Uterus (tissue), 2 donors: ENCODE results near the gene TRAPPC14.

Experiments
- CTCF ChIP-seq, 4 experiments: fragments of 200-600 bp in 2 of 4; fragments of 450-650 bp in 2 of 4; sonication (generic) in 2 of 4; IDR thresholded peaks; one replicate each; pipeline ENCODE4 v1.5.1; 2016 to 2019; ENCODE audit warnings: antibody characterized with exemption in 4 of 4, mild to moderate bottlenecking in 2 of 4, moderate library complexity in 1 of 4
- POLR2A ChIP-seq, 2 donors: fragments of 450-650 bp; IDR thresholded peaks; one replicate each; pipeline ENCODE4 v1.6.1; 2016; ENCODE audit warnings: antibody characterized with exemption in 2 of 2, mild to moderate bottlenecking in 1 of 2, moderate library complexity in 1 of 2

DNA sequence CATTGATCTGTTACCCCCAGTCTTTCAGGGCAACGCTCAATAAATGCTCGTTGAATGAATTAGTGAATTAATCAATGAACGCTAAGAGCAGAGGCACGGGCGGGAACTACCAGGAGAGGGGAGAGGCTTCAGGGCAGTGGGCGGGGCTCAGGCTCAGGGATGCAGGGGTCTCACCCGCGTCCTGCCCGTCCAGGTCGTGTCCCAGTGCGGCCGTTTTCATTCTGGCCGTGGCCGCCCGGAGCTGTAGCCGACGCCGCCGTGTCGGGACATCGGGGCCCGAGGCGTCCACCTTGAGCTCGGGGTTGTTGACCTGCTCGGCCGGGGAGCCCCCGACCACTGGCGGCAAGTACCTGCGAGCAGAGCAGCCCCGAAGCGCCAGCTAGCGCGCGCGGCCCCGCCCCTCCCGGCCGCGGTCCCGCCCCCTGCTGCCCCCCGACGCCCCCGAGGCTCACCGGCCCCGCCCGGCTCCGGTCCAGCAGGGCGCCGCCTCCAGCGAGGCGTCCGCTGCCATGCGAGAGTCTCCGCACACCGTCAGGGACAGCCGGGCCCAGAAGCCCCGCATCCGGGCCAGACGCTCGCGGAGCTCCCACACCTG is 12.7 kb upstream of the TRAPPC14 start:
- TF ChIP-seq CTCF (IDR thresholded peaks at IDR 0.05): no peak
- no peak for TF ChIP-seq POLR2A (IDR thresholded peaks at IDR 0.05)
